NCI-H1105 (cell line): Measurements from ENCODE around the gene TGFA.
A peak's percentile ranks its signal among the peaks of the same experiment; 100 is the strongest.

Experiments
- DNase-seq: peaks from one replicate; lab custom pipeline; 2025; lab: John Stamatoyannopoulos, UW

Gene TGFA

DNA sequence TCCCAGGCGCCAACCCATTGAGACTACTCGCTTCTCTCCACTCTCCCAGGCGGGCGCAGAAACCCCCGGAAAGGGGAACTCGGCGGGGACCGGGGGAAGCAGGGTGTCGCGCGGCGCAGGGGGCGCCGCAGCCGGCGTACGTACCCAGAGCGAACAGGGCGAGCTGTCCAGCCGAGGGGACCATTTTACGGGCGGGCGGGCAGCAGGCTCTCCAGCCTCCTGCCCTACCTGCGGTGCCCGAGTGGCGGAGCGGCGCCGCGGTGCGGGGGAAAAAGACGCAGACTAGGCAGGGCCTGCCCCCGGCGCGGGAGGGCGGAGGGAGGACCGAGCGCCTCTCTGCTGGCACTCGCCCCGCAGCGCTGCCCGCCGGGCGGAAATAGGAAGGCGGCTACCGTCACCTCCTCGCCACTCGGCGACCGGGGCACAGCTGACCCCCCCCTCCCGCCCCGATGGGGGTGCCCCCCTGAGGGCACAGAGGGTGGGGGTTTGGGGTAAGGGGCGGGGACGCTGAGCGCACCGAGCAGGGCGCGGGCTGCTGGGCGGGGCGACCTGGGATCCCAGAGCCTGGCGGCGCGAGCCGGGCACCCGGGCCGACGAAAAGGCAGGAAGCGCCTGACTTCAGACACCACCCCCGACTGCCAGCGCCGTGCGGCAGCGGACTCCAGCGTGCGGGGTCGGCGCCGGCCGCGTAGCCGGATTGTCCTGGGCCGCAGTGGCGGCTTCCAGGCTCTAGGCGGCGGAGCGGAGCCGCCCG is at the start of gene TGFA:
TSS of gene TGFA (minus strand) at position 243 of the 754 bp plus-strand sequence. CDS start at position 184, 59 bp downstream.
- peak; percentile 59 for DNase-seq

DNA sequence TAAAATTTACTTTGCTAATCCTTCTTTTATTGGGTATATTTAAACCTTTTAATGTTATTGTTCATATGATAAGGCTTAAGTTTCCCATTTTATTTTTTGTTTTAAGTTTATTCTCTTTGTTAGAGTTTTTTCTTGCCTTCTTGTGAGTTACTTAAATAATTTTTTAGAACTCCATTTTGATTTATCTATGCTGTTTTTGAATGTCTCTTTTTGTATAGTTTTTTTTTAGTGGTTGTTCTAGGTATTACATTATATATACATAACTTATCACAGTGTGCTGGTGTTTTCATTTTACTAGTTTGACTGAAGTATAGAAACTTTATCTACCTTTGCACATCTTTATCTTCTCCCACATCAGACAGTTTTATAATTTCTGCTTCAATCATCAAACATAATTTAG is 49.4 kb upstream of the TGFA start:
- DNase-seq: no peak

DNA sequence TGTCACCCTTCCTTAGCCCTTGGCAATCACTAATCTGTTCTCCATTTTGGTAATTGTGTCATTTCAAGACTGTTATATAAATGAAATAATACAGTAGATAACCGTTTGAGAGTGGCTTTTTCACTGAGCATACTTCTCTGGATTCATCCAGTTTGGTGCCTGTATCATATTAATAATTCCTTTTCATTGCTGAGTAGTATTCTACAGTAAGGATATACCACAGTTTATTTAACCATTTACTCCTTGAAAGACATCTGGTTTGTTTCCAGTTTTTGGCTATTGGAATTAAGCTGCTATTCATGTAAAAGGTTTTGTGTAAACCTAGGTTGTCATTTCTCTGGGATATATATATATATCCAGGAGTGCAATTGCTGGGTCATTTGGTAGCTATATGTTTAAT is 44.6 kb upstream of the TGFA start:
- no peak for DNase-seq

DNA sequence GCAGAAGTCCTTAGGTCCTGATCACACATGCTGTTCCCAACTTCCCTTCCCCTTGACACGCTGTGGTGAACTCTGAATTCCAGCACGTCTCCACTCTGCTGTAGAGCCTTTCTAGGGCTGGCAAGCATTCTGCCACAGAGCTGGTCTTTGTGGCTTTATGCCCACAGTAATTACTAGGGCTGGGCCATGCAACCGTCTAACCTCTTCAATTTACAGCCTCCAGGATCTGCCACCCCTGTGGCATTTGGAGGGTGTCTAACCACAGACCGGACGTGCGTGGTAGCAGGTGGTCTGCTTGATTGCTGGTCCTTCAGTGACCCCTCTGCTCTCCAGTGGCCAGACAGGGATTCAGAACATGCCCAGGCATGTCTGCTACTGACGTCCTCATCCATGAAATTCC is 43.1 kb upstream of the TGFA start:
- DNase-seq: no peak

DNA sequence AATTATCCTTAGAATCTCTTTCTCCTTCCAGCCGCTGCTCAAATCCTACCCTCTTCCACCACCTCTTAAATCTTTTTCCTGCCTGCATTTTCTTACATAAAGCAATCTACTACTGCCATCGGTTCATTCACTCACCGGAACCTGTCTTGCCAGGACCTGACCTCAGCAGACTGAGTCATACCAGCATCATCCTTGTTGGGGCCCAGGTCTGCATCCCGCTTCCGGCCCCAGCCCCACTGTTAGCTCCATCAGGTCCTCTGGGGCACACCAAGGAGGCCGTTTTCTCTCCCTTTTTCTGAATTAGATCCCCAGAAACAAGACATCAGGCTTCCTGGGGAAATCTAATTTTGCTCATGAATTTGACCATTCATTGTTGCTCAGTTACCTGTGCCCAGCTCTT is 42.7 kb upstream of the TGFA start:
- DNase-seq: no peak

DNA sequence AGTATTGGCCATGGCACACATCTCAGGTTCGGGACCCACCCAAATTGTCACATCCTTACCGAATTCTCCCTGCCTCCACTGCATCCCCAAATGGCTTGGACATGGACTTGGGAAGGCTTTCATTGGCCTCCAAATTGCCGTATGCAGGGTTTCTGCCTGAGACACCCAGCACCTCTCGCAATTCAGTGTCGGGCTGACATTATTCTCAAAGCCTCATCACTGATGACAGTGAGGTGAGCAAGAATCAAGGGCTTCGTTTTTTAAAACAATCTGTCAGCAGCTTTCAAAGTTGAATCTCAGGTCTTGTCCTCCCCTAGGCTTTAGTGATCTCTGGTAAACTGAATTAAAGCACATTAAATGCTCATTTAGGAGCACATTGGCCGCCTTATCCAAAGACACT is 29.5 kb upstream of the TGFA start:
- DNase-seq: no peak

DNA sequence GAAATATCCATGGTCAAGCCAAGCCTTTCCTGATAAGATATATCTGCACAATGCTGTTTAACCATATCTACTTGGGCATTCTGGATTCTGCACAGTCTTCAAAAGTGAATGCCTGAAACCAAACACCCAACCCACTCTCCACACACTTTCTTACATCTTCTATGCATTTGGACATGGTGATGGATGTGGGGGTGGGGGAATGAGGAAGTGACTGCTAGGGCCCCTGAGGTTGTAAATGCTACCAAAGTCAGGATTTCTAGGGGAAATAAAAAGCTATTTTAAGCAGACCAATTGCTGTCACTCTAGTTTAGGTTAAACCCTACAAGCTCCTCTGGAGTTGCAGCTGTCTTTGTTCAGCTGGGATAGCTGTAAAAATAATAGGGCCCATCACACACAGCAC is 26.7 kb upstream of the TGFA start:
- no peak for DNase-seq

DNA sequence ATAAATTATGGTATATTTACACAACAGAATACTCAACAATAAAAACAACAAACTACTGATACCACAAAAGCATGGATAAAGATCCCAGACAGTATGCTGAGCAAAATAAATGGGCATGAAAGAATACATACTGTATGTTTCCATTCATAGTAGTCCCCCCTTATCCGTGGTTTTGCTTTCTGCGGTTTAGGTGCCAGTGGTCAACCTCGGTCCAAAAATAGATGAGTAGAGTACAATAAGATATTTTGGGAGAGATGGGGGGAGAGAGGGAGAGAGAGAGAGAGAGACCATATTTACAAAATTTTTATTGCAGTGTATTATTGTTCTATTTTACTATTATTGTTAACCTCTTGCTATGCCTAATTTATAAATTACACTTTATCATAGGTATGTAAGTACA is 21.0 kb upstream of the TGFA start:
- DNase-seq: no peak

DNA sequence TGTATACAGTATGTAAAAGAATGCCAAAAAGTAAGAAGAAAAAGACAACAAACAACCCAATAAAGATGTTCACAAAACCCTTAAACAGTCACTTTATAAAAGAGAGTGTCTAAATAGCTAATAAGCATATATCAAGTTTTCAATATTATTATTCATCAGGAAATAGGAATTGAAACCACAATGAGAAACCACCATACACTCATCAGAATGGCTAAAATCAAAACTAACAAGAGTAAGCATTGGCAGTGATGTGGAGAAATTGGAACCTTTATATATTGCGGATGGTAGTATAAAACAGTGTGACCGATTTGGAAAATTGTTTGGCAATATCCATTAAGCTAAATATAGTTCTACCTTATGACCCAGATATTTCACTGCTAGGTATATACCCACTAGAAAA is 20.5 kb upstream of the TGFA start:
- no peak for DNase-seq

DNA sequence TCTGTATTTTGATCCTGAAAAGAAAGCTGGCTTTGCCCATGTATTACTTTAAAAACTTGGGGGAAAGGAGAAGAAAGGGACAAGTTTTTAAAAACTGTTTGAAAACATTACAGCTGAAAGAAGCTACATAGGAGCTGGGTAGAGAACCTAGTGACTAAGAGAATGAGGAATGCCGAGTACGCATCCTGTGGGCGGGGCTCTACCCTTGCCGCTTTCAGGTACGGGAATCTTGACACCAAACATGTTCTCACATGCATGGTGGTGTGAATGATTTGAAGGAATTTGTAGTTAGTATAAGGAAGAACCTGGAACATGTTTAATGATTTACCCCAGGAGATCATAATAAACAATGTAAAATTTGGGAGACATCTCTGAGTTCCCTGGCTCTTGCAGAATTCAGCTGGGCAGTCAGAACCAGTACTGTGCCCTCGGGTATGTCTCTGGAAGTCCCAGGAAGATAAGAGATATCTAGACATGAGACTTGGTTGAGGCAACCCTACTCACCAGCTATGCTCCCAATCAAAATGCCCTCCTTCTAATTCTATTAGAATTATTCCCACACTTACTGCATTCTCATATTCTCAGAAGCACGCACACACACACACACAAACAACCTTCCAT is 16.5 kb upstream of the TGFA start:
- DNase-seq: no peak

DNA sequence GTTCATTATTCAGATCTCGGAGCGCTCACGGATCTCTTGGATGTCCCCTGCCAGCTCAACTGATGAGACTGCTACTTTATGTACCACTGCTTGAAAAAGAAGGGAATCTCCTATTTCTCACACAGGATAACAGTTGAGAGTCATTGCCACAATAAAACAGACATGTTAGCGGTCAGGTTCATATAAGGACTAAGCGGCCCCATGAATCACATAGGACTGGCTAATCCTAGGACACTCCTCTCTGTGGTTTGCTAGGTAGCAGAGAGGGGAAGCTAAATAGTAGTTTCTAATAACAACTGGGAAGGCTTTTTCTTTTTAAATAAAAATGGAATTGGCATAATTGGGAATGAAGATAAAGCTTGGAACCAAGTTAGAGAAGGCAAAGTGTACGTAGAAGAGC is 15.9 kb upstream of the TGFA start:
- no peak for DNase-seq

DNA sequence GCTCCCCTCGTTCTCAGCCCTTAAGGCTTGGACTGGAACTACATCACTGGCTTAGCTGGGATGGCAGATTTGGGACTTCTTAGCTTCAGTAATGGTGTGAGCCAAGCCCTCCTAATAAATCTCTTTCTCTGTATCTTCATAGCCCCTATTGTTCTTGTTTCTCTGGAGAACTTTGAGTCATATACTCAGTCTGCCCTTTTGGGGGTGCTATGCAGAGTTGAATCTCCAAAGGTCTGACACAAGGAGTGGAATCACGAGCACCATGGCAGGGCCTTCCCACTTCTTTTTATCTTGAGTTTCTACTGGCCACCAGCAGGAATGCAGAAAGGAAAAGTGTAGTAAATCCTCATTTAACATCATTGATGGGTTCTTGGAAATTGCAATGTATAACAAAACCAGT is 13.3 kb upstream of the TGFA start:
- DNase-seq: no peak

DNA sequence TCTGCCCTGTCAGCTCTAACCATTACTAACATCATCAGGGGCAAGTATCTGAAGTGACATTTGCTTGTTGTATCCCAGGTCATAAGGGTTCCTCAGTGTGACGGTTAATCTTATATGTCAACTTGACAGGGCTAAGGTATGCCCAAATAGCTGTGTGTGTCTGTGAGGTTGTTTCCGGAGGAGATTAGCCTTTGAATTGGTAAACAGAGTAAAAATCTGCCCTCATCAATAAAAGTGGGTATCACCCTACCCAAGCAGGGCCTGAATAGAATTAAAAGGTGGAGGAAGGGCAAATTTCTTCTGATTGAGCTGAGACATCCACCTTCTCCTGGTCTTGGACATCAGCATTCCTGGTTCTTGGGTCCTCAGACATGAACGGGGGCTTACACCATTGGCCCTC is 12.8 kb upstream of the TGFA start:
- no peak for DNase-seq

DNA sequence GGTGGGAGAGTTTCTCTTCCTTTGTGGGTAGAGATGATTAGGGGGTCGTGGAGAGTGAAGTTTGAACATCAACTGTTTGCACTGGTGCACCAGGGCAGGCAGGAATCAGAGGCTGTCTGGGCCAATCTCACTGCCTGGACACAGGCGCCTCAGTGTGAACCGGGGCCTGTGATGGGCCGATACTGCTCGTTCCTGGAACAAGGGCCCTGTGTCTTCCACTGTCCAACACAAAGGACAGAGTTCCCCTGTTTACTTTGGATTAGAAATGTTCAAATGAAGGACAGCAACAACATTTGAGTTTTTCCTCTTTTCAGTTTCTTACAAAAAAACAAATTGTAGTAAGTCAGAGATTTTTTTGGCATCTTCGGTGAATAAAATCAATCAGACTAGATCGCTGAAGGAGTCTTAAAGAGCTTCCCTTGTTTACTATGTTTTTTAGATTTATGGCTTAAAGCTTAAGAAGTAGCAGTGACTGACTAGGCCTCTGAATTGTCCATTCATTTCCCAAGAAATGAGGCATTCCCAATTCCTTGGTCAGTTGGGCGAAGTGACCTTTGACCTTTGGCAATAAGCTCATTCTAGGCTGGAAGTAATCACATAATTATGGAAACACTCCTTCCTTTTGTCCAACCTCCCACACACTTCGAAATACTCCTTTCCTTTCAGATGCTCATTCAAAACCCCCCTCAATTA is 11.6 kb upstream of the TGFA start:
- no peak for DNase-seq

DNA sequence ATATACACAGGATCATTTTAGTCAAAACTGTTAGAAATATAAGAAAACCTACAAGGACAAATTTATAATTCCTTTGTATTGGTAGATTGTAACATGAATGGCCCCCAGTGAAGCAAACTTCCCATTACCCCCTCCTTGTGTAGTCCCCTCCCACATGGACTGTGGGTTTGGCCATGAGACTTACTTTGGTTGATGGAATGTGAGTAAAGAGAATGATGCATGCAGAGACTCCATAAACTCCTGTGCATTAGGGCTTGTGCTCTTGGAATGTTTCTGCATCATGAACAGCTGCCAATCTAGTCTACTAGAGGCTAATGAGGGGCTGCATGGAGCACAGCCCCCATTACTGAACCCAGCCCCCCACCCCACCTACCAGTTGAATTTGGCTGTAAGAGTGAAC is 8.3 kb upstream of the TGFA start:
- no peak for DNase-seq

DNA sequence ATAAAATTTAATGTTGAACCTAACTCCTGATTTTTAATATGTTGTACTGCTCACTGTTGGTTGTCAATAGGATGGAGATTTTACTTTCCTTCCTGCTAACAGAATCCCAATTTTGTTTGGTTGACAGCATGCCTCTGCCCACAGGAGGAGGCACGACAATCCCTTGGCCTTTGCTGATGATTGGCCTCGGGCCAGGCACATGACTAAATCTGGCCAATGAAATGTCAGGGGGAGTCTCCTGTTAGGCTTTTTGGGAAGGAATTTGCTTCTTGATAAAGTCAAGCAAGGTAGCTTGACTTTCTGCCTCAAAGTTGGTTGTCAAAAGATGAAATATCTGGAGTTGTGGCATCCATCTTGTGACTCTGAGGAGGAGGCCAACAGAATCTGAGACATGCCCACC is 6.8 kb upstream of the TGFA start:
- DNase-seq: no peak

DNA sequence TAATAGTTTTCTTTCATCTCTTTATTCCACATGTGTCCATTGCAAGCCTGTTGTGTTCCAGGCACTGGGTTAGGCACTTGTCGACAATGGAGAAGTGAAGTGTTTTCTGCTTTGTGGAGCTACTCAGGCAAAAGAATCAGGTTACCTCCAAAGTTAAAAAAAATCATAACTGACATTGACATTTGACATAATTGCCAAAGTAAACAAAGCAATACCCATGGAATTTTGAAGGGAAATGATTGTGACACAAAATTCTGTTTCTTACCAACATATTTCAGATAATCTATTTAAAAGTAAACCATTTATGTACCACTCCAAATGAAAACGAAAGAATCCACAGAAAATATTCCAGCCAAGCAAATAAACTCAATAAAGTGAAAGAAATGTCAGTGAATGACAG is 6.4 kb upstream of the TGFA start:
- DNase-seq: no peak

DNA sequence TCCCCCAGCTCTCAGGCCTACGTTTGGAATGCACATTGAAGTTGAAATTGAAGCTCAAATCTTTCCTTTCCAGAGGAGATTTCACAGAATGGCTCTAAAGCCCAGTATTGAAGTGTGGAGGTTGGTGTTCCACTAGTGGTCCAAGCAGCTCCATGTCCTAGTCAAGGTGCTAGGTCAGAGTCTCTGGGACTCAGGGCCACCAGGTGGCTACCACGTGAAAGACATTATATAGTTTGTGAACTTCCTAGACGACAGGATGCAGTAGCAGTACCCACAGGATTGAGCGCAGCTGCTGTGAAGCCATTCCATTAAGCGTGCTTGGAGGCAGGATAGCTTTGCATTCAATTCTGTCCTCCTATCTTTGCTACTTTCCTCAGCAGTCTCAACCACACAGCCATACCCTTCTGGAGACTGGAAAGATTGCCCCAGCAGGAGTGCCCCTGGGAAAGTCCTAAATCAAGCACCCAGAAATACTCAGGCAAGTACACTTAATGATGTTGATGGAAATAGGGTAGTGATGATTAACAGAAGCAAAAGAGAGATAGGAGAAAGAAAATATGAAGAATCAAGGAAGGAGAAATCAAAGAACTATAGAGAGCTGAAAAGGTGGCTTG is 4.7 kb upstream of the TGFA start:
- DNase-seq: no peak

DNA sequence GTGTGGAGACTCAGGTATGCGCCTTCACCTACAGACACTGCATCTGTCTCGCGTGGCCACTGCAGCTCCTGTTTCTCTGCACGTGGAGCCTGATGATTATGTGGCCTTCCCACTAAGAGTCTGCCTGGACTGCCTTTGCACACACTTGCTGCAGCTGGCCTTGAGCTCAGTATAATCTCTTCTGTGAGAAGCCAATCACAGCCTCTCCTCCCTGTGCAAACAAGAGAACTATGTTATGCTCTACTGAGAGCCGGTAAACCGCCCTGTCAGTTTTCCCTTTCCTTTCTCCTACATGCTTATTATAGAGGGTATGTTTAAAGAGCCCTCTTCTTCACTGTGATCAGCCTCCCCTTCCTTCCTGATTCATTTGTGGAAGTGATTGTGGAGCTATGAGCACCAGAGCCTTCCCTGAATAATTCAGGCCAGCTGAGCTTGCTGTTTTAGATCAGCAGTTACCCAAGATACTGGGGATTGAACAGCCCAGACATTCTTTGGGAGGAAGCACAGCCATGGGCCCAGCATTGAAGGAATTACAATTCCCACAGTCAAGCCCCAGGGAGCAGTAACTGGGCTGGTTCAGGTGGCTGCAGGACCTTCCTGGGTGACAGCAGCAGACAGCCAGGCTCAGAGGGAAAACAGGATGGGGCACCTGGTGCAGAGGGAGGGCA is 3.7 kb upstream of the TGFA start:
- peak; percentile 3 for DNase-seq

DNA sequence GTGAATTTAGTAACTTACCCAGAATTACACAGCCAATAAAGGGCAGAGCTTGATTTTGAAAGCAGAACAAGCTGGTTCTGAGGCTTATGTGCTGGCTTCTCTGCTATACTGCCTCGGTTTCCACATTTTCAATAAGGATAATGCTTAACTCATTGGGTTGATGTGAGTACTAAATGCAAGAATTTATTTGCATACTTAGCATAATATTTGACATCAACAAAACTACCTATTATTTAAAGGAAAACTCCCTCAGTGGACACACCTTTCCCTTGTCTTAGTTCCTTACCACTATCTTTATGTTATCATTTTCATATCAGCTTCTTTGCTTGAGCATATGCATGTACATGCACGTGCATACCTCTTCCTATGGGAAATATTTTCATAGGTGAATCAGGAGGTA is 3.0 kb upstream of the TGFA start:
- no peak for DNase-seq

DNA sequence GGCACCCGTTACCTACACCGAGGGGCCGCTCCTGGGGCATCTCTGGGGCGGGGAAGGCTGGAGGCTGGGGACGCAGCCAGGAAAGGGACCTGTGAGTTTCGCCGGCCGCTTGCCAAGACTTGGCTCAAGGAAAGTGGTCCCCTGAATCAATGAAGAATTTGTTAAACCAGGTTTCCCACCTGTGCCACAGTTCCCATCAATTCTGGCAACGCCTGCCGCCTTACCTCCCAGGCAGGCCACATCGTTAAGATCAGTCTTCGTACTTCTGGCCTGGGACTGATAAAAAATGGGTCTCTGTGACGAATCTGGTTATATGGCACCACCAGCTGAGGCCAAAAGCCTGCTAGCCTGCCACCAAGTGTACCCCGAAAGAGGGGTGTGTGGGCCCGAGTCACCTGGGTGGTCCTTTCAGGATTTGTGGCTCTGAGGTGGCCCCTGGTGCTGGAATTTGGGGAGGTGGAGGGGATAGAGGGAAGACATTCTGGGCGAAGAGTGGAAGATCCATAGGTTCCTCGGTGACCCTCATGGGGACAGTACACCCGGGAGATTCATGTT is 789 bp upstream of the TGFA start:
- DNase-seq: no peak

DNA sequence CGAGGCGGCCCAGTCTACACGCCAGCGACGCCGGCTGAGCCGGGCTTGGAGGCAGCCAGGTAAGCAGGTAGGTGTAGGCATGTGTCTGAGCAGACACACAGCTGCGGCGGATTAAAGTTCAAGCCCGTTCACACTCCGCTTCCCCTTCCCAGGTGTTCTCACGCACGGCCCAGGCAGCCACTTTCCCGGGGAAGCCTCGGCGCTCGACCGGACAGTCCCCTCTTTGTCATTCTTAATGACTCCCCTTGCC is 367 bp downstream of the TGFA start:
- no peak for DNase-seq
